IMR-90 (cell line): ENCODE results near the gene SPATA32. TPM values are rescaled to one million over a fixed set of nuclear protein-coding genes. Genes with fewer than 3 reads are reported as not detected.

ENCODE experiments used
- ATAC-seq: fragments of 200-7000 bp; cut with Tn5 transposase; 2 replicates; pipeline ENCODE4 v1.9.1; 2020; ENCODE audit warnings: low read depth, mild to moderate bottlenecking, moderate library complexity
- BruUV-seq: library from RNA; stranded (reverse); fragments of 400-500 nt; replicated peaks from 2 replicates; lab custom pipeline; 2021; lab: Mats Ljungman, UMichigan
- CTCF ChIA-PET: fragments of 300-600 bp; formaldehyde crosslinking; extraction: SDS; loops from one replicate; lab custom pipeline; 2021; ENCODE audit warnings: antibody characterized with exemption; lab: Yijun Ruan, JAX
- POLR2A ChIA-PET: fragments of 300-600 bp; sonication (Branson Sonifier 250); formaldehyde crosslinking; loops from one replicate; lab custom pipeline; 2022; ENCODE audit warnings: antibody characterized with exemption; ENCODE audit not compliant: unreplicated experiment; lab: Charles Lee
- DNase-seq: peaks from one replicate; pipeline ENCODE4 v3.0.0; 2013
- H2AFZ ChIP-seq: replicated peaks from 2 replicates; pipeline ENCODE3; 2013; ENCODE audit warnings: low read length, mild to moderate bottlenecking; ENCODE audit not compliant: poor library complexity
- H2AK5ac ChIP-seq: 2 replicates; pipeline ENCODE4 v1.6.1; 2013; ENCODE audit warnings: low read depth, low read length, inconsistent platforms
- H2AK9ac ChIP-seq: replicated peaks from 2 replicates; pipeline ENCODE3; 2013; ENCODE audit warnings: mild to moderate bottlenecking, low read depth, low read length, moderate library complexity; ENCODE audit not compliant: poor library complexity
- H2BK120ac ChIP-seq: 2 replicates; pipeline ENCODE4 v1.6.1; 2013; ENCODE audit warnings: low read depth, low read length, inconsistent platforms
- H2BK15ac ChIP-seq: 3 replicates; pipeline ENCODE4 v1.6.1; 2013; ENCODE audit warnings: low read depth, low read length, inconsistent platforms
- H2BK20ac ChIP-seq: 2 replicates; pipeline ENCODE4 v1.6.1; 2013; ENCODE audit warnings: low read depth, mild to moderate bottlenecking, inconsistent platforms, low read length, moderate library complexity
- H2BK5ac ChIP-seq: 2 replicates; pipeline ENCODE4 v1.6.1; 2013; ENCODE audit warnings: mild to moderate bottlenecking, low read depth, low read length, inconsistent platforms; ENCODE audit not compliant: poor library complexity, severe bottlenecking
- H3K14ac ChIP-seq: replicated peaks from 2 replicates; pipeline ENCODE4 v1.6.1; 2013; ENCODE audit warnings: low read depth, low read length, inconsistent platforms
- H3K18ac ChIP-seq: 2 replicates; pipeline ENCODE4 v1.6.1; 2013; ENCODE audit warnings: low read depth, low read length, control low read depth
- H3K23ac ChIP-seq: 2 replicates; pipeline ENCODE4 v1.6.1; 2013; ENCODE audit warnings: low read depth, low read length, inconsistent platforms
- H3K27ac ChIP-seq: 2 replicates; pipeline ENCODE4 v1.5.1; 2013; ENCODE audit warnings: mild to moderate bottlenecking, control low read depth, low read length; ENCODE audit not compliant: insufficient read depth
- H3K27me3 ChIP-seq: 2 replicates; pipeline ENCODE4 v1.6.1; 2013; ENCODE audit warnings: low read length; ENCODE audit not compliant: control insufficient read depth, insufficient read depth
- H3K36me3 ChIP-seq: 2 replicates; pipeline ENCODE4 v1.6.1; 2013; ENCODE audit warnings: low read length, mixed read lengths; ENCODE audit not compliant: control insufficient read depth, insufficient read depth
- H3K4ac ChIP-seq: 2 replicates; pipeline ENCODE4 v1.6.1; 2013; ENCODE audit warnings: low read depth, low read length, inconsistent platforms
- H3K4me1 ChIP-seq: 2 replicates; pipeline ENCODE4 v1.6.1; 2013; ENCODE audit warnings: low read length, mixed read lengths; ENCODE audit not compliant: control insufficient read depth, insufficient read depth
- H3K4me2 ChIP-seq: 2 replicates; pipeline ENCODE4 v1.6.1; 2013; ENCODE audit warnings: low read depth, mild to moderate bottlenecking, control low read depth, low read length, moderate library complexity
- H3K4me3 ChIP-seq: 2 replicates; pipeline ENCODE4 v1.5.1; 2013; ENCODE audit warnings: low read depth, mild to moderate bottlenecking, control low read depth, low read length, moderate library complexity; ENCODE audit not compliant: insufficient read depth
- H3K56ac ChIP-seq: 2 replicates; pipeline ENCODE4 v1.6.1; 2013; ENCODE audit warnings: low read length, inconsistent platforms; ENCODE audit not compliant: insufficient read depth; ENCODE audit errors: extremely low read depth
- H3K79me1 ChIP-seq, 2 experiments: 2 replicates each; pipeline ENCODE4 v1.6.1; 2013; ENCODE audit warnings: low read length in 2 of 2, inconsistent platforms in 1 of 2, low read depth in 1 of 2
- H3K9ac ChIP-seq: 2 replicates; pipeline ENCODE4 v1.6.1; 2013; ENCODE audit warnings: low read depth, low read length, control low read depth
- H3K9me1 ChIP-seq: 2 replicates; pipeline ENCODE4 v1.6.1; 2013; ENCODE audit warnings: low read length, inconsistent platforms; ENCODE audit not compliant: insufficient read depth
- H3K9me3 ChIP-seq: 2 replicates; pipeline ENCODE4 v1.6.1; 2013; ENCODE audit warnings: low read length; ENCODE audit not compliant: control insufficient read depth, insufficient read depth
- H4K20me1 ChIP-seq: 2 replicates; pipeline ENCODE4 v1.6.1; 2013; ENCODE audit warnings: low read length, inconsistent platforms; ENCODE audit not compliant: insufficient read depth
- H4K5ac ChIP-seq: 2 replicates; pipeline ENCODE4 v1.6.1; 2013; ENCODE audit warnings: mild to moderate bottlenecking, low read depth, low read length, control low read depth
- H4K8ac ChIP-seq, 2 experiments: 2 replicates each; pipeline ENCODE4 v1.6.1; 2013; ENCODE audit warnings: low read depth in 2 of 2, low read length in 2 of 2, control low read depth in 1 of 2, inconsistent platforms in 1 of 2
- H4K91ac ChIP-seq: 2 replicates; pipeline ENCODE4 v1.6.1; 2013; ENCODE audit warnings: low read depth, low read length, inconsistent platforms; ENCODE audit not compliant: insufficient read depth
- CEBPB ChIP-seq: IDR thresholded peaks from 2 replicates; pipeline ENCODE4 v1.6.1; 2012; ENCODE audit warnings: low read depth, low read length, improper control_type of control experiment
- CHD1 ChIP-seq: IDR thresholded peaks from 2 replicates; pipeline ENCODE4 v1.6.1; 2012; ENCODE audit warnings: low read depth, low read length, improper control_type of control experiment
- CTCF ChIP-seq: conservative IDR thresholded peaks from 2 replicates; pipeline ENCODE4 v1.5.1; 2012; ENCODE audit warnings: mild to moderate bottlenecking, low read depth, low read length, improper control_type of control experiment
- ELK1 ChIP-seq: fragments of 150-350 bp; IDR thresholded peaks from 2 replicates; pipeline ENCODE4 v1.6.1; 2016; ENCODE audit warnings: low read depth, mild to moderate bottlenecking, low read length, moderate library complexity, borderline replicate concordance
- FOS ChIP-seq: fragments of 150-350 bp; IDR thresholded peaks from 2 replicates; pipeline ENCODE4 v1.6.1; 2016; ENCODE audit warnings: low read depth, low read length
- MAFK ChIP-seq: IDR thresholded peaks from 2 replicates; pipeline ENCODE4 v1.6.1; 2012; ENCODE audit warnings: low read depth, low read length, improper control_type of control experiment
- MAZ ChIP-seq: IDR thresholded peaks from 2 replicates; pipeline ENCODE4 v1.6.1; 2012; ENCODE audit warnings: low read depth, mild to moderate bottlenecking, low read length, improper control_type of control experiment, moderate library complexity, borderline replicate concordance
- MXI1 ChIP-seq: IDR thresholded peaks from 2 replicates; pipeline ENCODE4 v1.6.1; 2012; ENCODE audit warnings: low read depth, mild to moderate bottlenecking, low read length, moderate library complexity, borderline replicate concordance
- NFE2L2 ChIP-seq: fragments of 150-350 bp; IDR thresholded peaks from 2 replicates; pipeline ENCODE4 v1.6.1; 2016; ENCODE audit warnings: low read depth, mild to moderate bottlenecking, low read length
- POLR2A ChIP-seq: IDR thresholded peaks from 2 replicates; pipeline ENCODE4 v1.6.1; 2012; ENCODE audit warnings: mild to moderate bottlenecking, low read depth, low read length
- RAD21 ChIP-seq: IDR thresholded peaks from 2 replicates; pipeline ENCODE4 v1.6.1; 2012; ENCODE audit warnings: low read length, improper control_type of control experiment
- RCOR1 ChIP-seq: IDR thresholded peaks from 2 replicates; pipeline ENCODE4 v1.6.1; 2012; ENCODE audit warnings: mild to moderate bottlenecking, low read length, improper control_type of control experiment; ENCODE audit not compliant: insufficient replicate concordance
- RFX5 ChIP-seq: IDR thresholded peaks from 2 replicates; pipeline ENCODE4 v1.8.0; 2012; ENCODE audit warnings: low read depth, mild to moderate bottlenecking, low read length, moderate library complexity
- SMC3 ChIP-seq: fragments of 150-350 bp; IDR thresholded peaks from 2 replicates; pipeline ENCODE4 v1.6.1; 2016; ENCODE audit warnings: low read depth, mild to moderate bottlenecking, antibody characterized with exemption, low read length, moderate library complexity
- WGBS, 2 experiments: methylation state at CpG; one replicate each; pipeline versions ENCODE4 v1.1.5 to v1.1.7; 2013; ENCODE audit warnings: missing lambda C conversion rate in 2 of 2; ENCODE audit not compliant: insufficient read length in 1 of 2; ENCODE audit errors: extremely low coverage in 2 of 2; 5-methylcytosine and 5-hydroxymethylcytosine counted together
- dilution Hi-C: fragments of 300-500 bp; cut with HindIII; formaldehyde crosslinking; loops from one replicate; pipeline ENCODE4 v1.14.3; 2018; ENCODE audit warnings: low sequenced_read_pairs; ENCODE audit not compliant: unreplicated experiment
- in situ Hi-C: fragments of 300-500 bp; cut with MboI; formaldehyde crosslinking; loops from 3 replicates; pipeline ENCODE4 v1.14.3; 2019; ENCODE audit warnings: low sequenced_read_pairs, inconsistent platforms, mixed read lengths
- intact Hi-C: fragments of 100-400 bp; cut with micrococcal nuclease; formaldehyde crosslinking; loops from 2 replicates; pipeline ENCODE4 v1.10.0; 2022
- polyA plus RNA-seq, 3 experiments: library from polyadenylated mRNA; depleted of rRNA; stranded (reverse); fragments of >200 nt; gene quantifications; 2 replicates each; pipeline ENCODE4 v1.2.3, GENCODE V29; 2012; ENCODE audit warnings: low replicate concordance in 1 of 3
- total RNA-seq: library from RNA; depleted of rRNA; stranded (reverse); fragments of >200 nt; gene quantifications from 2 replicates; pipeline ENCODE4 v1.2.3, GENCODE V29; 2012
- TF ChIP-seq, protein P1 (sequence below): fragments of 150-350 bp; IDR thresholded peaks from 2 replicates; pipeline ENCODE4 v1.6.1; 2017; ENCODE audit warnings: mild to moderate bottlenecking, antibody characterized with exemption, low read length, low read depth

The SPATA32 gene
- total and polyA plus RNA-seq, 2 of the 4 experiments (the other 2 are of a cell fraction): 0.18 TPM; not detected in 1

GRCh38 chr17:45241328-45242028, 20.4 kb downstream of the SPATA32 start:
- no peak overlapping the region for H3K4me3 ChIP-seq
- no peak overlapping the region for H2AK9ac ChIP-seq
- peaks cover 14% of the 10 kb centered on the region; the same call in 1 of the 2 replicates for H3K36me3 ChIP-seq
- no TSS peak for BruUV-seq
- H2BK20ac ChIP-seq: no peak overlapping the region
- no peaks in the 10 kb centered on the region for H3K9me3 ChIP-seq
- no peak overlapping the region for H3K27ac ChIP-seq
- 0 out of 2 replicates have a peak, but pooled peaks cover 2% of the 10 kb centered on the region for H3K9me1 ChIP-seq
- ATAC-seq: no peak
- H2BK5ac ChIP-seq: no peak overlapping the region
- no peak overlapping the region for H3K4ac ChIP-seq
- no peak overlapping the region for H2AK5ac ChIP-seq
- no peak overlapping the region for H4K8ac ChIP-seq
- in situ Hi-C loops (no loop called here), intact Hi-C loops (no loop called here), dilution Hi-C loops (no loop called here)
- no peak overlapping the region for H3K23ac ChIP-seq
- H4K5ac ChIP-seq: no peak overlapping the region
- H4K20me1 ChIP-seq: no peaks in the 10 kb centered on the region
- no peak for DNase-seq
- H3K79me1 ChIP-seq: 0 out of 4 replicates have a peak, but pooled peaks cover 0 to 4% of the 10 kb centered on the region in 2 experiments
- H3K56ac ChIP-seq: no peak overlapping the region
- H3K4me2 ChIP-seq: no peak overlapping the region; the same call in 1 of the 2 replicates
- H3K9ac ChIP-seq: no peak overlapping the region
- ChIA-PET CTCF (interaction anchor here (0.5 to 1.6 kb wide), 2 partner anchors 23 to 652 kb away, joined by 3 to 4 read pairs; no protein-coding TSS in a partner anchor), POLR2A (no interaction called here)
- no peak overlapping the region for H2BK120ac ChIP-seq
- H2AFZ ChIP-seq: peak overlapping the region; percentile 46
- H3K18ac ChIP-seq: no peak overlapping the region
- H3K27me3 ChIP-seq: peaks cover 4% of the 10 kb centered on the region; the same call in 1 of the 2 replicates
- peaks cover 6% of the 10 kb centered on the region; the same call in 1 of the 2 replicates for H3K4me1 ChIP-seq
- H3K14ac ChIP-seq: no peak overlapping the region
- no peak overlapping the region for H4K91ac ChIP-seq
- H2BK15ac ChIP-seq: no peak overlapping the region
- WGBS, 2 experiments: 11% methylated on average over 19 of the region's 62 CpGs; no CpG with 5 or more reads in 1 of the 2 experiments
- TF ChIP-seq CTCF (no peak), NFE2L2 (no peak), FOS (no peak), MAFK (no peak), MXI1 (no peak), RCOR1 (no peak), RFX5 (no peak), POLR2A (no peak), RAD21 (no peak), MAZ (no peak), SMC3 (no peak), ELK1 (no peak), CEBPB (no peak), CHD1 (no peak)
- TF ChIP-seq, protein P1, sequence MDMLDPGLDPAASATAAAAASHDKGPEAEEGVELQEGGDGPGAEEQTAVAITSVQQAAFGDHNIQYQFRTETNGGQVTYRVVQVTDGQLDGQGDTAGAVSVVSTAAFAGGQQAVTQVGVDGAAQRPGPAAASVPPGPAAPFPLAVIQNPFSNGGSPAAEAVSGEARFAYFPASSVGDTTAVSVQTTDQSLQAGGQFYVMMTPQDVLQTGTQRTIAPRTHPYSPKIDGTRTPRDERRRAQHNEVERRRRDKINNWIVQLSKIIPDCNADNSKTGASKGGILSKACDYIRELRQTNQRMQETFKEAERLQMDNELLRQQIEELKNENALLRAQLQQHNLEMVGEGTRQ: no peak
